ENCODE measurements around the gene KRTAP10-2.

KRTAP10-2 gene

GRCh38 chr21:44502171-44502958 lies 48.9 kb downstream of the KRTAP10-2 start (continued):
- TF ChIP-seq ZBTB6 (tag by site-specific recombination; IDR thresholded peaks at IDR 0.05) (no peak), RBAK (tag by site-specific recombination; IDR thresholded peaks at IDR 0.05) (no peak), ZNF157 (tag by site-specific recombination; IDR thresholded peaks at IDR 0.05) (no peak), GLI2 (tag by site-specific recombination; IDR thresholded peaks at IDR 0.05; ENCODE audit: borderline replicate concordance, low read depth) (no peak), ZNF692 (tag by site-specific recombination; IDR thresholded peaks at IDR 0.05) (no peak), ZNF560 (tag by site-specific recombination; IDR thresholded peaks at IDR 0.05; ENCODE audit: borderline replicate concordance) (no peak)

All from HEK293 (cell line).